ENCODE measurements around the gene KRT2.

DNA sequence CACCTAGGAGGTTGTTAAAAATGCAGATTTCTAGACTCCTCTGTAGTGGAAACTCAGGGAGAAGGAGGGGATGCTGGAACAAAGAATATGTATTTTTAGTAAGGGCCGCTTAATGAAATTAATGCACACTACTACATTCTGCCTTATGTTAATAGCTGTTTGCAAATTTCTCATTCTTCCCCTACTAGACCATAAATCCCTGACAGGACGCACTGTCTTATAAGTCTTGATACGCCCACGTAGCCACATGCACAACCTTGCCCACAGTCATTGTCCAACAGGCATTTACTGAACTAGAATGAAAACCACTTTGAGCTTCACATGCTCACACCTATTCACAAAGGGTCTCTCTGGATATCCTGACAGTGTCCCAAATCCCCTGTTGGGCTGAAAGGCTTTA lies 10.5 kb downstream of the KRT2 start:
- TF ChIP-seq SP1 (IDR thresholded peaks at IDR 0.05; ENCODE audit: low read depth, low read length): no peak
- no peak for TF ChIP-seq SIX5 (IDR thresholded peaks at IDR 0.05; ENCODE audit: low read depth, low read length)
- TF ChIP-seq TBP (IDR thresholded peaks at IDR 0.05; ENCODE audit: low read depth, low read length): no peak
- TF ChIP-seq, protein P1, sequence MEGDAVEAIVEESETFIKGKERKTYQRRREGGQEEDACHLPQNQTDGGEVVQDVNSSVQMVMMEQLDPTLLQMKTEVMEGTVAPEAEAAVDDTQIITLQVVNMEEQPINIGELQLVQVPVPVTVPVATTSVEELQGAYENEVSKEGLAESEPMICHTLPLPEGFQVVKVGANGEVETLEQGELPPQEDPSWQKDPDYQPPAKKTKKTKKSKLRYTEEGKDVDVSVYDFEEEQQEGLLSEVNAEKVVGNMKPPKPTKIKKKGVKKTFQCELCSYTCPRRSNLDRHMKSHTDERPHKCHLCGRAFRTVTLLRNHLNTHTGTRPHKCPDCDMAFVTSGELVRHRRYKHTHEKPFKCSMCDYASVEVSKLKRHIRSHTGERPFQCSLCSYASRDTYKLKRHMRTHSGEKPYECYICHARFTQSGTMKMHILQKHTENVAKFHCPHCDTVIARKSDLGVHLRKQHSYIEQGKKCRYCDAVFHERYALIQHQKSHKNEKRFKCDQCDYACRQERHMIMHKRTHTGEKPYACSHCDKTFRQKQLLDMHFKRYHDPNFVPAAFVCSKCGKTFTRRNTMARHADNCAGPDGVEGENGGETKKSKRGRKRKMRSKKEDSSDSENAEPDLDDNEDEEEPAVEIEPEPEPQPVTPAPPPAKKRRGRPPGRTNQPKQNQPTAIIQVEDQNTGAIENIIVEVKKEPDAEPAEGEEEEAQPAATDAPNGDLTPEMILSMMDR (IDR thresholded peaks at IDR 0.05; ENCODE audit: control extremely low read depth in 1 of 3, insufficient read depth in 1 of 3, low read depth in 1 of 3, low read length in 3 of 3): no peak
- no peak for TF ChIP-seq ZNF274 (IDR thresholded peaks at IDR 0.05; ENCODE audit: borderline replicate concordance, extremely low read depth, low read length)
- TF ChIP-seq RBBP5 (IDR thresholded peaks at IDR 0.05; ENCODE audit: borderline replicate concordance, low read depth, low read length): no peak
- TF ChIP-seq TEAD4 (IDR thresholded peaks at IDR 0.05; ENCODE audit: low read depth, low read length): no peak
